Endothelial cell (in vitro differentiated cells): ENCODE data around the gene NES. TPM values are rescaled to one million over a fixed set of nuclear protein-coding genes. Genes with fewer than 3 reads are reported as not detected.

Experiments used
- DNase-seq: peaks from one replicate; pipeline ENCODE4 v3.0.0; 2021; ENCODE audit warnings: low spot score
- H3K27ac Mint-ChIP-seq: one replicate; pipeline ENCODE4 v1.8.0; 2021; ENCODE audit warnings: mixed read lengths, inconsistent platforms; ENCODE audit not compliant: unreplicated experiment
- H3K27me3 Mint-ChIP-seq: one replicate; pipeline ENCODE4 v1.8.0; 2021; ENCODE audit warnings: mild to moderate bottlenecking, moderate library complexity, mixed read lengths, inconsistent platforms; ENCODE audit not compliant: unreplicated experiment
- H3K36me3 Mint-ChIP-seq: one replicate; pipeline ENCODE4 v1.8.0; 2021; ENCODE audit warnings: mild to moderate bottlenecking, low read depth, mixed read lengths, inconsistent platforms; ENCODE audit not compliant: unreplicated experiment
- H3K4me1 Mint-ChIP-seq: one replicate; pipeline ENCODE4 v1.8.0; 2021; ENCODE audit warnings: mild to moderate bottlenecking, mixed read lengths, inconsistent platforms; ENCODE audit not compliant: unreplicated experiment
- H3K4me3 Mint-ChIP-seq: one replicate; pipeline ENCODE4 v1.8.0; 2021; ENCODE audit warnings: mild to moderate bottlenecking, mixed read lengths, inconsistent platforms; ENCODE audit not compliant: unreplicated experiment
- H3K9me3 Mint-ChIP-seq: one replicate; pipeline ENCODE4 v1.8.0; 2021; ENCODE audit warnings: mixed read lengths, inconsistent platforms; ENCODE audit not compliant: unreplicated experiment
- total RNA-seq: library from RNA; stranded (reverse); fragmentation: NEBNext Ultra II Directional; extraction: Animal tissue kit (Norgen Biotek cat#: 25700); gene quantifications from one replicate; pipeline ENCODE4 v1.2.1, GENCODE V29; 2021; ENCODE audit not compliant: unreplicated experiment
- TF ChIP-seq, protein P1 (sequence below): fragments of 200-600 bp; sonication (generic); IDR thresholded peaks from one replicate; pipeline ENCODE4 v1.5.0; 2021; ENCODE audit warnings: antibody characterized with exemption; ENCODE audit not compliant: unreplicated experiment

The NES gene
- total RNA-seq, 1 donor from 2014 or later = 111 TPM

DNA sequence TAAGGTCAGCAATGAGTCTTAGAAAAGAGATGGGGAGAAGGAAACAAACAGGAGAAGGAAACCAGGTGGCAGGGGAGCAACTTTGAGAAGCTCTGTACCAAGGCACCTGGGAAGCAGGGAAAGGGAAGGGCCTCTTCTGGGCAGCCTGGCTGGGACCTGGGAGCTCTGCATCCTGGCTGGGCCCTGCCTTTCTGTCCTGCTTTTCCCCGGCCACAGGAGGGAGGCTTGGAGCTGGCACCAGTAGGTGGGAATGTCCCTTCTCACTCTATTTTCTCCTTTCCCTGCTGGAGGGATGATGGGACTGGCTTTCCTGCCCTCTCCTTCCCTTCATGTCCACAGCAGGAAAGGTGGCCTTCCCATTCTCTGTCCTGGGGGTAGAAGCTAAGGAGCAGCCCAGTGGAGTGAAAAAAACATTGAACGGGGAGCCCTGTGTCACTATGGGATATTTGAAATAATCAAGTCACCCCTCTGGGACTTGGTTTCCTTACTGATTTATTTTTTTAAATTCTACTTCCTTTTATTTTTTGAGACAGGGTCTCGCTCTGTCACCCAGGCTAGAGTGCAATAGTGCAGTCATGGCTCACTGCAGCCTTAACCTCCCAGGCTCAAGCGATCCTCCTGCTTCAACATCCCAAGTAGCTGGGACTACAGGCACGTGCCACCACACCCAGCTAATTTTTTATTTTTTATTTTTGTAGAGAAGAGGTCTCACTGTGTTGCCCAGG is 5.1 kb upstream of the NES start:
- H3K36me3 Mint-ChIP-seq = peaks cover 5% of the 10 kb centered on the region
- DNase-seq = peak; percentile 33
- TF ChIP-seq, protein P1, sequence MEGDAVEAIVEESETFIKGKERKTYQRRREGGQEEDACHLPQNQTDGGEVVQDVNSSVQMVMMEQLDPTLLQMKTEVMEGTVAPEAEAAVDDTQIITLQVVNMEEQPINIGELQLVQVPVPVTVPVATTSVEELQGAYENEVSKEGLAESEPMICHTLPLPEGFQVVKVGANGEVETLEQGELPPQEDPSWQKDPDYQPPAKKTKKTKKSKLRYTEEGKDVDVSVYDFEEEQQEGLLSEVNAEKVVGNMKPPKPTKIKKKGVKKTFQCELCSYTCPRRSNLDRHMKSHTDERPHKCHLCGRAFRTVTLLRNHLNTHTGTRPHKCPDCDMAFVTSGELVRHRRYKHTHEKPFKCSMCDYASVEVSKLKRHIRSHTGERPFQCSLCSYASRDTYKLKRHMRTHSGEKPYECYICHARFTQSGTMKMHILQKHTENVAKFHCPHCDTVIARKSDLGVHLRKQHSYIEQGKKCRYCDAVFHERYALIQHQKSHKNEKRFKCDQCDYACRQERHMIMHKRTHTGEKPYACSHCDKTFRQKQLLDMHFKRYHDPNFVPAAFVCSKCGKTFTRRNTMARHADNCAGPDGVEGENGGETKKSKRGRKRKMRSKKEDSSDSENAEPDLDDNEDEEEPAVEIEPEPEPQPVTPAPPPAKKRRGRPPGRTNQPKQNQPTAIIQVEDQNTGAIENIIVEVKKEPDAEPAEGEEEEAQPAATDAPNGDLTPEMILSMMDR = no peak
- H3K27ac Mint-ChIP-seq = no peak overlapping the region
- peaks cover 12% of the 10 kb centered on the region for H3K4me1 Mint-ChIP-seq
- peaks cover 10% of the 10 kb centered on the region for H3K27me3 Mint-ChIP-seq
- no peak overlapping the region for H3K4me3 Mint-ChIP-seq
- H3K9me3 Mint-ChIP-seq = no peaks in the 10 kb centered on the region

DNA sequence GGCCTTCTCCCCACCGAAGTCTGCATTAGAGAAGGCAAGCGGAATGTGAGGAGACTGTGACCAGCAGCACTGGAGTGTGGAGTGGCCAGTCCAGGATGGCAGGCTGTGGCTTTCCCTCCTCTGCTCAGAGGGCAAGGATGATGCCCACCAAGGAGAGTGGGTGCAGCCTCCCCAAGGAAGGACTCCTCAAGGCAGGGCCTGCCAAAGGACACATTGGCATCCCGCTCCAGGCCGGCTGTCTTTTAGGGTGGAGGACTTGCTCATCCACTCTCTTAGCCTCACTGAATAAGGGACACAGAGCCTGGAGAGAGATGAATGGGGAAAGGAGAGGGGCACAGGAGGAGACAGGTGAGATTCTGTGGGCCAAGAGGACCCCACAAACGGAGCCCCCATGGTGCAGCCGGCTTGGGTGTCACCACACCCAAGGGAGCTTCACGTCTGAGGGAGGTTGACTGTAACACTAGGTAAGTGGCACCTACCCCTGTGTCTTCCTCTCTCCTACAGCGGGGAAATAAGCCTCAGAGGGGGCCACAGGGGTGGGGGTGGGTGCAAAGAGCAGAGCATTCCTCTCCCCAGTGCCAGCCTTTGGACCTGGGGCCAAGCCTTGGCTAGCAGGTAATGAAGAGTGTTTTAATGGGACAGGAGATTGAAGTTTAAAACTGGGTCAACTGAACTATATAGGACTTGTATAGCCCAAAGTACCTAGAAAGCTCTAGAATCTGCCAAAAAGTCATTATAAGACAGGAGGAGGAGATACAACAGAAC is 4.2 kb upstream of the NES start:
- Mint-ChIP-seq H3K9me3 (no peaks in the 10 kb centered on the region), H3K27me3 (peaks cover 12% of the 10 kb centered on the region), H3K4me3 (no peak overlapping the region), H3K4me1 (peaks cover 12% of the 10 kb centered on the region), H3K27ac (no peak overlapping the region), H3K36me3 (peaks cover 5% of the 10 kb centered on the region)
- DNase-seq = no peak
- TF ChIP-seq, protein P1 = no peak

DNA sequence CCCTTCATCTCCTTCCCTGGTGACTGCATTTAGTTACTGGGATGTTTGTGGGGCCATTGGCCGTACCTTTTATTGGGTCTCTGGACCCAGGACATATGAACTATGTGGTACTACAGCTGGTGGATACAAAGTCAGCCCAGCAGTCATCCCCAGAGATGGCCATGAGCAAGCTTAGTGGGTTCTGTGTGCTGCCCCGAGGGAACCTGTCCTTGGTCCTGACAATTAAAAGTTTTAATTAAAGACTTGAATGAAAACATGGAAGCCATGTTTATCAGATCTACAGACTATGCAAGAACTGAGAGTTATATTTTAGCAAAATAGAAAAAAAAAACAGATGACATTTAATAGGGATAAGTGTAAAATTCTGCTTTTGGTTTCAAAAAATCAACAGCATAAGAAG is 2.8 kb upstream of the NES start:
- H3K27me3 Mint-ChIP-seq = peaks cover 12% of the 10 kb centered on the region
- H3K27ac Mint-ChIP-seq = no peak overlapping the region
- TF ChIP-seq, protein P1 = no peak
- peaks cover 5% of the 10 kb centered on the region for H3K36me3 Mint-ChIP-seq
- no peak for DNase-seq
- no peaks in the 10 kb centered on the region for H3K9me3 Mint-ChIP-seq
- no peak overlapping the region for H3K4me3 Mint-ChIP-seq
- H3K4me1 Mint-ChIP-seq = peaks cover 18% of the 10 kb centered on the region

DNA sequence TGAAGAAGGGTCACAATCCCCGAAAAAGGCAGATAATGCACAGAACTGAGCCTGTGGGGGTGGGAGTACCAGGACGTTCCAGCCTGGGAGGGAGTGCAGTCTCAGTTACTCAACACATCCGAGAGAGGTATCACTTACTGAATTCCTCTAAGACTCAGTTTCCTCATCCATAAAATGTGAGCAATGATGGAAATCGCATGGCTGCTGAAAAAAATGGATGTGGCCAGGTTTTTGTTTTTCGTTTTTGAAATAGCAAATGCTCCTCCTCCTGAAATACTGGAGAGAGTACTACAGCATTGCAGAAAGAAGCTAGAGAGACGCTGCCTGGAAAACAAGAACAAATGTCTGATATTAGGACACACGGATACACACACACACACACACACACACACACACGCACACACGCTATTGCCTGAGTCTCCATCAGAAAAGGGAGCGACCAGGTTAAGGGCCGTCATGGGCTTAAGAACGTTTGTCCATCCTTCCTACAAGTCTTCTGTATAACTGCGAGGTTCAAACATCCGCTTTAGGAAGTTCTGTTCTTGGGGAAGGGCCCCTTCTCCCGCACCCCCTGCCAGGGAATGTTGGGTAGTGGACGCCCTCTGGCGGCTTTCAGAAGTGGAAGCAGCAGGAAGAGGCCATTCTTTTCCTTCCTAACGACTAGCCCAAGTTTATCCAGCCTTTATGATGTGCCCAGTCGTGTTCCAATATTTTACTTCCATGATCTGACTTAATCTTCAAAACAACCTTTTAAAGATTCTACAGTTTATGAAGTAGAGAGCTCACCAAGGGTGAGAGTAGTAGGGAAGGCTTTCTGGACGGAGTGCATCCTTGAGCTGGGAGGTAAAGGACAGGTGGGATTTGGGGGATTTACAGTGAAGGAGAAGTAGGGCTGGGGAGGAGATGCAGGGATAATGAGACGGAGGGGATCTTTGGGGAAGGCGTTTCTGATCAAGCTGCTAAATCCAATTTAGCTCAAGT is 699 bp upstream of the NES start:
- Mint-ChIP-seq H3K4me3 (peak overlapping the region; percentile 88), H3K4me1 (peaks cover 39% of the 10 kb centered on the region), H3K27ac (peak overlapping the region; percentile 67), H3K36me3 (peaks cover 12% of the 10 kb centered on the region), H3K27me3 (peaks cover 9% of the 10 kb centered on the region), H3K9me3 (no peaks in the 10 kb centered on the region)
- DNase-seq = peak; percentile 66
- TF ChIP-seq, protein P1 = peak; percentile 67
